ENCODE results near the gene CCT5. TPM values are rescaled to one million over a fixed set of nuclear protein-coding genes. Genes with fewer than 3 reads are reported as not detected.
A peak's percentile ranks its signal among the peaks of the same experiment; 100 is the strongest.
"Not testable (repeated sequence)": the region's sequence is repeated elsewhere in the genome, so short reads cannot be mapped to it uniquely, and the experiment has no call there.

Gene CCT5
- total RNA-seq, 3 donors from 2014 or later, result 120 to 155 (median 122) TPM

GRCh38 chr5:10279328-10279727 is 29.2 kb downstream of the CCT5 start:
- no peak for DNase-seq
- no peak for ATAC-seq
- peaks cover 12% of the 10 kb centered on the region for H3K4me1 ChIP-seq (ENCODE audit: low read depth)
- no peak for TF ChIP-seq CTCF (IDR thresholded peaks at IDR 0.05)
- H3K36me3 ChIP-seq (ENCODE audit: low read depth), result no peaks in the 10 kb centered on the region
- no peaks in the 10 kb centered on the region for H3K9me3 ChIP-seq
- intact Hi-C loops (cut with DNase I, micrococcal nuclease), result no loop called here
- no peak overlapping the region for H3K4me3 ChIP-seq

- Histone ChIP-seq H3K36me3 (ENCODE audit: low read depth) (no peaks in the 10 kb centered on the region), H3K4me3 (no peak overlapping the region), H3K4me1 (ENCODE audit: low read depth) (peaks cover 12% of the 10 kb centered on the region), H3K9me3 (no peaks in the 10 kb centered on the region)
- TF ChIP-seq CTCF (IDR thresholded peaks at IDR 0.05), result no peak
- ATAC-seq (no peak), DNase-seq (no peak)
- intact Hi-C loops (cut with DNase I, micrococcal nuclease), result loop anchor here (10.0 kb wide), 2 partner anchors 85 to 345 kb away; no protein-coding TSS in a partner anchor
Observed at GRCh38 chr5:10279925-10280720, 30.0 kb downstream of the CCT5 start.

- peaks cover 27% of the 10 kb centered on the region for H3K4me1 ChIP-seq (ENCODE audit: low read depth)
- TF ChIP-seq CTCF (IDR thresholded peaks at IDR 0.05), result peak; percentile 82
- intact Hi-C loops (cut with DNase I, micrococcal nuclease), result loop anchor here (10.0 kb wide), 2 partner anchors 81 to 341 kb away; no protein-coding TSS in a partner anchor
- ATAC-seq (peak; percentile 88), DNase-seq (peak; percentile 85 to 95 (median 91))
- no peaks in the 10 kb centered on the region for H3K36me3 ChIP-seq (ENCODE audit: low read depth)
- no peaks in the 10 kb centered on the region for H3K9me3 ChIP-seq
- no peak overlapping the region for H3K4me3 ChIP-seq
Observed at GRCh38 chr5:10283927-10284635, 34.0 kb downstream of the CCT5 start.

GRCh38 chr5:10285362-10285761 is 35.3 kb downstream of the CCT5 start:
- H3K36me3 ChIP-seq (ENCODE audit: low read depth); H3K9me3 ChIP-seq; H3K4me3 ChIP-seq; ATAC-seq: not testable (repeated sequence)
- peaks cover 36% of the 10 kb centered on the region for H3K4me1 ChIP-seq (ENCODE audit: low read depth)
- DNase-seq, result peak in 1 of 3 donors; percentile 50
- intact Hi-C loops (cut with DNase I, micrococcal nuclease), result loop anchor here (10.0 kb wide), 2 partner anchors 79 to 339 kb away; no protein-coding TSS in a partner anchor

GRCh38 chr5:10286162-10286861 is 36.2 kb downstream of the CCT5 start:
- Histone ChIP-seq H3K36me3 (ENCODE audit: low read depth) (no peaks in the 10 kb centered on the region), H3K9me3 (no peaks in the 10 kb centered on the region), H3K4me1 (ENCODE audit: low read depth) (peaks cover 35% of the 10 kb centered on the region), H3K4me3 (no peak overlapping the region)
- no peak for DNase-seq
- no peak for ATAC-seq
- TF ChIP-seq CTCF (IDR thresholded peaks at IDR 0.05), result no peak
- intact Hi-C loops (cut with DNase I, micrococcal nuclease), result loop anchor here (10.0 kb wide), 2 partner anchors 78 to 338 kb away; no protein-coding TSS in a partner anchor

Data from mucosa of descending colon (tissue), 3 donors.